Activated CD4-positive, CD25-positive, alpha-beta regulatory T cell (primary cell): ENCODE measurements around the gene NFIX.

Experiments
- DNase-seq, 4 experiments: peaks; one replicate each; lab custom pipeline; 2025; lab: John Stamatoyannopoulos, UW

NFIX gene

GRCh38 chr19:13074378-13074777 is 79.1 kb downstream of the NFIX start:
- no peak for DNase-seq

- no peak for DNase-seq
These were observed 81.0 kb downstream of the NFIX start for GRCh38 chr19:13076320-13076719.

GRCh38 chr19:13076787-13077186 is 81.5 kb downstream of the NFIX start:
- no peak for DNase-seq

GRCh38 chr19:13077240-13077639 is 82.0 kb downstream of the NFIX start:
- no peak for DNase-seq

GRCh38 chr19:13078381-13078780 is 83.1 kb downstream of the NFIX start:
- no peak for DNase-seq

GRCh38 chr19:13078897-13079541 is 83.7 kb downstream of the NFIX start:
- DNase-seq: no peak

- DNase-seq: no peak
These were observed 84.3 kb downstream of the NFIX start for GRCh38 chr19:13079542-13079986.

GRCh38 chr19:13082192-13083007 is 87.1 kb downstream of the NFIX start:
- DNase-seq: no peak

- no peak for DNase-seq
These were observed 87.7 kb downstream of the NFIX start for GRCh38 chr19:13083008-13083404.

GRCh38 chr19:13083627-13084026 is 88.4 kb downstream of the NFIX start:
- DNase-seq: no peak

GRCh38 chr19:13085666-13086065 is 90.4 kb downstream of the NFIX start:
- no peak for DNase-seq

GRCh38 chr19:13086341-13086740 is 91.1 kb downstream of the NFIX start:
- no peak for DNase-seq

GRCh38 chr19:13087295-13087694 is 92.0 kb downstream of the NFIX start:
- no peak for DNase-seq

- no peak for DNase-seq
These were observed 92.7 kb downstream of the NFIX start for GRCh38 chr19:13087795-13088537.

GRCh38 chr19:13089139-13089856 is 94.0 kb downstream of the NFIX start:
- DNase-seq: no peak

- DNase-seq: no peak
These were observed 94.7 kb downstream of the NFIX start for GRCh38 chr19:13089857-13090507.

GRCh38 chr19:13090511-13091231 is 95.4 kb downstream of the NFIX start:
- DNase-seq: no peak

GRCh38 chr19:13091400-13092157 is 96.3 kb downstream of the NFIX start:
- no peak for DNase-seq

- no peak for DNase-seq
These were observed 96.9 kb downstream of the NFIX start for GRCh38 chr19:13092158-13092543.

- no peak for DNase-seq
These were observed 97.4 kb downstream of the NFIX start for GRCh38 chr19:13092606-13093235.
